H1 (cell line): ENCODE measurements around the gene MIOX.

Experiments used
- ATF2 ChIP-seq: IDR thresholded peaks from 2 replicates; pipeline ENCODE4 v1.6.1; 2012; ENCODE audit warnings: low read length, inconsistent platforms
- BRCA1 ChIP-seq: IDR thresholded peaks from 2 replicates; pipeline ENCODE4 v1.6.1; 2012; ENCODE audit warnings: low read depth, low read length, improper control_type of control experiment
- CTCF ChIP-seq, 3 experiments: IDR thresholded peaks; 1 replicate in 2 of 3; 2 replicates in 1 of 3; pipeline versions ENCODE4 v1.5.1 to v1.6.1; 2011; ENCODE audit warnings: low read length in 3 of 3, mild to moderate bottlenecking in 3 of 3, inconsistent platforms in 2 of 3, low read depth in 1 of 3, moderate library complexity in 1 of 3; ENCODE audit not compliant: insufficient read depth in 1 of 3; ENCODE audit errors: control extremely low read depth in 1 of 3
- EGR1 ChIP-seq: IDR thresholded peaks from 2 replicates; pipeline ENCODE4 v1.6.1; 2011; ENCODE audit warnings: low read depth, low read length, borderline replicate concordance
- EP300 ChIP-seq, 2 experiments: IDR thresholded peaks; 1 replicate in 1 of 2; 2 replicates in 1 of 2; pipeline ENCODE4 v1.6.1; 2011 to 2012; ENCODE audit warnings: low read depth in 2 of 2, low read length in 2 of 2, mild to moderate bottlenecking in 2 of 2, borderline replicate concordance in 1 of 2, inconsistent platforms in 1 of 2, moderate library complexity in 1 of 2
- EZH2 ChIP-seq: fragments of 200-600 bp; sonication (generic); IDR thresholded peaks from 2 replicates; pipeline ENCODE4 v1.7.1; 2012; ENCODE audit warnings: low read depth, mild to moderate bottlenecking, moderate library complexity, low read length, inconsistent platforms; ENCODE audit not compliant: severe bottlenecking
- GTF2F1 ChIP-seq: IDR thresholded peaks from 2 replicates; pipeline ENCODE4 v1.6.1; 2012; ENCODE audit warnings: low read depth, low read length, improper control_type of control experiment, borderline replicate concordance
- MAX ChIP-seq: IDR thresholded peaks from 2 replicates; pipeline ENCODE4 v1.6.1; 2012; ENCODE audit warnings: inconsistent platforms
- POLR2A ChIP-seq, 2 experiments: IDR thresholded peaks; 1 replicate in 1 of 2; 2 replicates in 1 of 2; pipeline ENCODE4 v1.6.1; 2011; ENCODE audit warnings: low read depth in 2 of 2, low read length in 2 of 2, mild to moderate bottlenecking in 2 of 2; ENCODE audit errors: control extremely low read depth in 1 of 2
- POLR2AphosphoS5 ChIP-seq: IDR thresholded peaks from 2 replicates; pipeline ENCODE4 v1.6.1; 2011; ENCODE audit warnings: low read depth, low read length
- RAD21 ChIP-seq, 2 experiments: IDR thresholded peaks in 1 of 2; conservative IDR thresholded peaks in 1 of 2; 2 replicates each; pipeline ENCODE4 v1.6.1; 2011; ENCODE audit warnings: low read depth in 2 of 2, low read length in 2 of 2, improper control_type of control experiment in 1 of 2, inconsistent platforms in 1 of 2, mild to moderate bottlenecking in 1 of 2, moderate library complexity in 1 of 2
- TAF1 ChIP-seq: IDR thresholded peaks from 2 replicates; pipeline ENCODE4 v1.6.1; 2011; ENCODE audit warnings: mild to moderate bottlenecking, low read depth, low read length
- ZNF274 ChIP-seq: IDR thresholded peaks from 2 replicates; pipeline ENCODE4 v1.7.0; 2012; ENCODE audit warnings: low read length, borderline replicate concordance; ENCODE audit errors: extremely low read depth

- TF ChIP-seq ZNF274 (no peak), EP300 (IDR thresholded peaks at IDR 0.05; ENCODE audit: borderline replicate concordance in 1 of 2, low read depth in 2 of 2, low read length in 2 of 2) (no peak), CTCF (IDR thresholded peaks at IDR 0.05; ENCODE audit: control extremely low read depth in 1 of 3, insufficient read depth in 1 of 3, low read depth in 1 of 3, low read length in 3 of 3) (no peak), POLR2AphosphoS5 (no peak), POLR2A (IDR thresholded peaks at IDR 0.05; ENCODE audit: control extremely low read depth in 1 of 2, low read depth in 2 of 2, low read length in 2 of 2) (no peak), MAX (no peak), RAD21 (IDR thresholded peaks at IDR 0.05 in 1 of 2, conservative IDR thresholded peaks at IDR 0.05 in 1 of 2; ENCODE audit: low read depth in 2 of 2, low read length in 2 of 2) (no peak), TAF1 (no peak), ATF2 (no peak), GTF2F1 (no peak), BRCA1 (no peak), EZH2 (no peak), EGR1 (no peak)
Observed at GRCh38 chr22:50502628-50503474, 16.2 kb downstream of the MIOX start.
